ENCODE results near the gene PTPRG. TPM values are rescaled to one million over a fixed set of nuclear protein-coding genes. Genes with fewer than 3 reads are reported as not detected.

Gene PTPRG
- total and polyA plus RNA-seq, 2 donors (not counting 3 experiments of a cell fraction or from before 2014, with no cell fraction given): 8.9 to 39.1 TPM

GRCh38 chr3:61940236-61940635, 378.9 kb downstream of the PTPRG start:
- no peak overlapping the region for H3K4me2 ChIP-seq (ENCODE audit: insufficient read depth, low read length)
- ChIA-PET CTCF (no interaction called here), POLR2A (no interaction called here)
- dilution Hi-C loops (cut with MboI; ENCODE audit: extremely low pct_ligation_motif_present, low sequenced_read_pairs): no loop called here
- no peaks in the 10 kb centered on the region for H3K27me3 ChIP-seq (ENCODE audit: control insufficient read depth in 2 of 2, insufficient read depth in 2 of 2, low read length in 2 of 2)
- H3K9ac ChIP-seq (replicated peaks; ENCODE audit: extremely low read depth, insufficient read depth, low read length): no peak overlapping the region
- DNase-seq (ENCODE audit: low read depth, low spot score): no peak
- no peak overlapping the region for H2AFZ ChIP-seq (ENCODE audit: low read depth, low read length)
- H3K27ac ChIP-seq (ENCODE audit: insufficient read depth, low read depth, low read length): no peak overlapping the region
- H3K9me1 ChIP-seq (replicated peaks; ENCODE audit: control insufficient read depth, extremely low read depth, insufficient read depth, low read length): no peaks in the 10 kb centered on the region
- H3K4me1 ChIP-seq (ENCODE audit: control insufficient read depth, extremely low read depth, insufficient read depth, low read length): no peaks in the 10 kb centered on the region
- no peaks in the 10 kb centered on the region for H3K36me3 ChIP-seq (ENCODE audit: control insufficient read depth in 2 of 2, extremely low read depth in 1 of 2, insufficient read depth in 2 of 2, low read length in 2 of 2)
- H3K79me2 ChIP-seq (ENCODE audit: control insufficient read depth, insufficient read depth, low read length): no peaks in the 10 kb centered on the region
- H4K20me1 ChIP-seq (replicated peaks; ENCODE audit: control insufficient read depth, extremely low read depth, insufficient read depth, low read length): no peaks in the 10 kb centered on the region
- no peaks in the 10 kb centered on the region for H3K9me3 ChIP-seq (replicated peaks; ENCODE audit: control insufficient read depth, insufficient read depth, low read length)
- BruUV-seq (replicated peaks): no TSS peak
- intact Hi-C loops (cut with micrococcal nuclease): no loop called here
- no peak for FAIRE-seq
- no peak for TF ChIP-seq EZH2 (IDR thresholded peaks at IDR 0.05; ENCODE audit: borderline replicate concordance, low read depth, low read length, severe bottlenecking)
- TF ChIP-seq, protein P1, sequence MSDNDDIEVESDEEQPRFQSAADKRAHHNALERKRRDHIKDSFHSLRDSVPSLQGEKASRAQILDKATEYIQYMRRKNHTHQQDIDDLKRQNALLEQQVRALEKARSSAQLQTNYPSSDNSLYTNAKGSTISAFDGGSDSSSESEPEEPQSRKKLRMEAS (IDR thresholded peaks at IDR 0.05; ENCODE audit: insufficient read depth, insufficient read length): no peak
- TF ChIP-seq, protein P2, sequence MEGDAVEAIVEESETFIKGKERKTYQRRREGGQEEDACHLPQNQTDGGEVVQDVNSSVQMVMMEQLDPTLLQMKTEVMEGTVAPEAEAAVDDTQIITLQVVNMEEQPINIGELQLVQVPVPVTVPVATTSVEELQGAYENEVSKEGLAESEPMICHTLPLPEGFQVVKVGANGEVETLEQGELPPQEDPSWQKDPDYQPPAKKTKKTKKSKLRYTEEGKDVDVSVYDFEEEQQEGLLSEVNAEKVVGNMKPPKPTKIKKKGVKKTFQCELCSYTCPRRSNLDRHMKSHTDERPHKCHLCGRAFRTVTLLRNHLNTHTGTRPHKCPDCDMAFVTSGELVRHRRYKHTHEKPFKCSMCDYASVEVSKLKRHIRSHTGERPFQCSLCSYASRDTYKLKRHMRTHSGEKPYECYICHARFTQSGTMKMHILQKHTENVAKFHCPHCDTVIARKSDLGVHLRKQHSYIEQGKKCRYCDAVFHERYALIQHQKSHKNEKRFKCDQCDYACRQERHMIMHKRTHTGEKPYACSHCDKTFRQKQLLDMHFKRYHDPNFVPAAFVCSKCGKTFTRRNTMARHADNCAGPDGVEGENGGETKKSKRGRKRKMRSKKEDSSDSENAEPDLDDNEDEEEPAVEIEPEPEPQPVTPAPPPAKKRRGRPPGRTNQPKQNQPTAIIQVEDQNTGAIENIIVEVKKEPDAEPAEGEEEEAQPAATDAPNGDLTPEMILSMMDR (IDR thresholded peaks at IDR 0.05; ENCODE audit: extremely low read depth in 1 of 2, insufficient read depth in 1 of 2, low read depth in 1 of 2, low read length in 2 of 2): no peak
- no peak overlapping the region for H3K4me3 ChIP-seq (replicated peaks in 1 of 3; ENCODE audit: insufficient read depth in 1 of 3, low read depth in 1 of 3, low read length in 3 of 3)

GRCh38 chr3:61943975-61944374, 382.6 kb downstream of the PTPRG start:
- no peaks in the 10 kb centered on the region for H3K36me3 ChIP-seq (ENCODE audit: control insufficient read depth in 2 of 2, extremely low read depth in 1 of 2, insufficient read depth in 2 of 2, low read length in 2 of 2)
- no peak overlapping the region for H3K4me3 ChIP-seq (replicated peaks in 1 of 3; ENCODE audit: insufficient read depth in 1 of 3, low read depth in 1 of 3, low read length in 3 of 3)
- TF ChIP-seq, protein P2 (IDR thresholded peaks at IDR 0.05; ENCODE audit: extremely low read depth in 1 of 2, insufficient read depth in 1 of 2, low read depth in 1 of 2, low read length in 2 of 2): no peak
- no peak for TF ChIP-seq POLR2AphosphoS5 (IDR thresholded peaks at IDR 0.05; ENCODE audit: insufficient read depth, low read depth, low read length)
- TF ChIP-seq POLR2A (IDR thresholded peaks at IDR 0.05; ENCODE audit: low read depth, low read length): no peak
- no peak for TF ChIP-seq FOS (IDR thresholded peaks at IDR 0.05; ENCODE audit: borderline replicate concordance, insufficient read depth, low read length)
- no peak for TF ChIP-seq MYC (IDR thresholded peaks at IDR 0.05; ENCODE audit: low read depth, low read length)
- TF ChIP-seq JUN (IDR thresholded peaks at IDR 0.05; ENCODE audit: borderline replicate concordance, insufficient read depth, insufficient read length, low read depth): no peak
- TF ChIP-seq GATA2 (IDR thresholded peaks at IDR 0.05; ENCODE audit: insufficient read depth, insufficient read length, low read depth, low read length): no peak
- TF ChIP-seq, protein P1 (IDR thresholded peaks at IDR 0.05; ENCODE audit: insufficient read depth, insufficient read length): no peak
- TF ChIP-seq EZH2 (IDR thresholded peaks at IDR 0.05; ENCODE audit: borderline replicate concordance, low read depth, low read length, severe bottlenecking): no peak
- H3K4me2 ChIP-seq (ENCODE audit: insufficient read depth, low read length): no peak overlapping the region
- H4K20me1 ChIP-seq (replicated peaks; ENCODE audit: control insufficient read depth, extremely low read depth, insufficient read depth, low read length): no peaks in the 10 kb centered on the region
- no peak for FAIRE-seq
- no peaks in the 10 kb centered on the region for H3K9me3 ChIP-seq (replicated peaks; ENCODE audit: control insufficient read depth, insufficient read depth, low read length)
- intact Hi-C loops (cut with micrococcal nuclease) (no loop called here), dilution Hi-C loops (cut with MboI; ENCODE audit: extremely low pct_ligation_motif_present, low sequenced_read_pairs) (no loop called here)
- H3K27ac ChIP-seq (ENCODE audit: insufficient read depth, low read depth, low read length): no peak overlapping the region
- H3K79me2 ChIP-seq (ENCODE audit: control insufficient read depth, insufficient read depth, low read length): no peaks in the 10 kb centered on the region
- BruUV-seq (replicated peaks): no TSS peak
- ChIA-PET CTCF (interaction anchor here (0.9 to 1.0 kb wide), 2 partner anchors 11 to 16 kb away, joined by 3 read pairs; no protein-coding TSS in a partner anchor), POLR2A (no interaction called here)
- H3K9me1 ChIP-seq (replicated peaks; ENCODE audit: control insufficient read depth, extremely low read depth, insufficient read depth, low read length): no peaks in the 10 kb centered on the region
- no peak overlapping the region for H3K9ac ChIP-seq (replicated peaks; ENCODE audit: extremely low read depth, insufficient read depth, low read length)
- H2AFZ ChIP-seq (ENCODE audit: low read depth, low read length): no peak overlapping the region
- H3K4me1 ChIP-seq (ENCODE audit: control insufficient read depth, extremely low read depth, insufficient read depth, low read length): no peaks in the 10 kb centered on the region
- no peak for DNase-seq (ENCODE audit: low read depth, low spot score)
- no peaks in the 10 kb centered on the region for H3K27me3 ChIP-seq (ENCODE audit: control insufficient read depth in 2 of 2, insufficient read depth in 2 of 2, low read length in 2 of 2)
